NCI-H1694 treated with DMSO at 0.1 percent for 48 hours (cell line): ENCODE data around the gene ZCCHC10.
"Not testable (repeated sequence)": the region's sequence is repeated elsewhere in the genome, so short reads cannot be mapped to it uniquely, and the experiment has no call there.

ENCODE experiments used
- DNase-seq: peaks from one replicate; lab custom pipeline; 2025; lab: John Stamatoyannopoulos, UW

Gene ZCCHC10

GRCh38 chr5:133041910-133042309 is 15.6 kb upstream of the ZCCHC10 start:
- DNase-seq: no peak

DNA sequence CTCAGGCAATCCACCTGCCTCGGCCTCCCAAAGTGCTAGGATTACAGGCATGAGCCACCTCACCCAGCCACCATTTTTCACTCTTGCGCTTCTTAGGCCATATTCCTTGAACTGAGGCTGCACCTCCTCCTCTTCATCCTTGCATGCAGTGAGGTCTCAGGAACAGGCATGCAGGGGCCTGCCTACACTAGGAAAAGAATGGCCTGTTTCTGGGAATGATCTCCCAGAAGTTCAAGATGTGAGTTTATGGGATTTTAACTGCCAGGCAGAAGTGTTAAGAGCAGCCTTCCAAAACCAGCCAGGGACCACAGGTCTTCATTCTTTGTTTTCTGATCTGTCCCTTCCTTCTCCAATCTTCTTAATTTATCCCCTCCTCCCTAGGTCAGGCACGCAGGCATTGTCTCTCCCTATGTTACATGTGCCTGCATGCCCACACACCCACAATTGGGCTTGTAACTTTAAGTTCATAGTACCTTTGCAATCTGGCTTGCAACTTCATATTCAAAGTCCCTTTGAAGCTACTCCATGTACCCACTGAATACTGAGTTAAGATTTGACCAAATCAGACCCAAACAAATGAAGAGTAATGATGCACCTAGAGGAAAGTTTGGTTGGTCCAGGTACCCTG is 14.9 kb upstream of the ZCCHC10 start:
- DNase-seq: no peak

DNA sequence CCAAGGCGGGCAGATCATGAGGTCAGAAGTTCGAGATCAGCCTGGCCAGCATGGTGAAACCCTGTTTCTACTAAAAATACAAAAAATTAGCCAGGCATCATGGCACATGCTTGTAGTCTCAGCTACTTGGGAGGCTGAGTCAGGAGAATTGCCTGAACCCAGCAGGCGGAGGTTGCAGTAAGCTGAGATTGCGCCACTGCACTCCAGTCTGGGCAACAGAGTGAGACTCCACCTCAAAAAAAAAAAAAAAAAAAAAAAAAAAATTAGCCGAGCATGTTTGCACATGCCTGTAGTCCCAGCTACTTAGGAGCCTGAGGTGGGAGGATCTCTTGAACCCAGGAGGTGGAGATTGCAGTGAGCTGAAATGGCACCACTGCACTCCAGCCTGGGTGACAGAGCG is 10.3 kb upstream of the ZCCHC10 start:
- DNase-seq: not testable (repeated sequence)

- no peak for DNase-seq
These were observed 8.9 kb upstream of the ZCCHC10 start for GRCh38 chr5:133035224-133035623.

DNA sequence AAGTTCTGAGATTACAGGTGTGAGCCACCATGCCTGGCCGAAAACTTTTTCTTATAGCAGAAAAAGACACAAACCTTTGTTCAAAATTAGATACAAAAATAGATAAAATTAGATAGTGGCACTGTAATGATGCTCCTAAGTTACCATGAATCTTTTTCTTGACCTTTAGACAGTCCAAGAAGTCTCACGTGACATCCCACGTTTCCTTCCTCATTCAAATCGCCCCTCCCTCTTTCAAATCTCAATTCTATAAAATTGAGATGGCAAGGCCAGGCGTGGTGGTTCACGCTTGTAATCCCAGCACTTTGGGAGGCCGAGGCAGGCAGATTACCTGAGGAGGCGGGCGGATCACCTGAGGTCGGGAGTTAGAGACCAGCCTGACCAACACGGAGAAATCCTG is 7.7 kb upstream of the ZCCHC10 start:
- no peak for DNase-seq

DNA sequence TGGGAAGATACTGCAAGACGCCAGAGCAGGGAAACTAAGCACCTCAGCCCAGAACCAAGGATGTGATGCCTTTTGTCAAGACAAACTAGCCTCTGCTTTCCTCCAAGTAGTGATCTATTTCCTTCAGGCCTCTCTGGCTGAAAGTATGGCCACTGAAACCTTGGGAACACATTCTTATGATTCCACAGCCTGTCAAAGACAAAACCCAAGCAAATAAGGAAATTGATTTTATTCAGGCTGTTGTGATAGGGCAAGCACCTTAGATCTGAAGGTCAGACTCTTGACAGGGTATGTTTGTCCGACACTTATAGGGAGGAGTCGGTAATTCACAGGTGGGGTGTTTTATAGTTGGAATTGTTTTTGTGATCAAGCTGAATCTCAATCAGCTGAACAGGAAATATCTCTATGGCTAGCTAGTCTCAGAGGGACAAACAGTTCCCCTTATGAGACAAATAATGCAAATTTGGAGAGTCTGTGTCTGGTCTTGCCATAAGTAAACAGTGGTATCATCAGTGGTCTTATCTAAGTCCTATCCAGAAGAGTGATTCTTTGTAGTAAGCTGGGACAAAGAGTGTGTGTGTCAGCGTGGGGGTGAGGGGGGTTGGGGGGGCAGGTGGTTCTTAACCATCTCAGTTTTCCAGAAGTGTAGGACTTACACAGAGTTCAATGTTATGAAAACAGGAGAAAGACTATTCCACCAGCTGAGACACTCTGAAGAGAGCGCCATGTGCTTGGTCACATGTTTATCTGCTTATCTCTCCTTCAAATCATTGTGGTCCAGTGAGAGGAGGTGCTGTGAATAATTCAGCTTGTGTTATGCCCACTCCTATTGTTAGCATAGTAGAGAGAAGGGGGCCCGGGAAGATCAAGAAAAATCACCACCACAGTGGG is 6.7 kb upstream of the ZCCHC10 start:
- no peak for DNase-seq

GRCh38 chr5:133030343-133031005 is 4.1 kb upstream of the ZCCHC10 start:
- DNase-seq: no peak

GRCh38 chr5:133029416-133029815 is 3.1 kb upstream of the ZCCHC10 start:
- DNase-seq: no peak

DNA sequence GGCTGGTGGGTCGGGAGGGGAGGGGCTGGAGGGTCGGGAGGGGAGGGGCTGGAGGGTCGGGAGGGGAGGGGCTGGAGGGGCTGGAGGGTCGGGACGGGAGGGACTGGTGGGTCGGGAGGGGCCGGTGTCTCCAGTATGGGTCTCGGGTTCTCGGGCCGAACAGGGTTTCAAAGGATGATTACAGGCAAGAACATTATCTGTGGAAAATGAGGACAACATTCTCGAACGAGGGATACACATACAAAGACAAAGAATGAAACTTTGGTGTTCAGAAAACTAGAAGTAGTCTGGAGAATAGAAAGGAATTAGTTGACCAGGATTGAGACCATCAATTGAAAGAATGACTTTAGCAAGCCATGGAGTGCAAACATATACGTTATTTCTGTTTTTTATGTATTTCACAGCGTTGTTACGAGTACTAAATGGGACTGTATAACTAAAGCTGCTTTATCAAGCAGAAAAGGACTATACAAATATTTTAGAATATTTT is 360 bp upstream of the ZCCHC10 start:
- DNase-seq: no peak

GRCh38 chr5:133019471-133019870 is 6.9 kb downstream of the ZCCHC10 start:
- not testable (repeated sequence) for DNase-seq

GRCh38 chr5:133017964-133018363 is 8.4 kb downstream of the ZCCHC10 start:
- no peak for DNase-seq

DNA sequence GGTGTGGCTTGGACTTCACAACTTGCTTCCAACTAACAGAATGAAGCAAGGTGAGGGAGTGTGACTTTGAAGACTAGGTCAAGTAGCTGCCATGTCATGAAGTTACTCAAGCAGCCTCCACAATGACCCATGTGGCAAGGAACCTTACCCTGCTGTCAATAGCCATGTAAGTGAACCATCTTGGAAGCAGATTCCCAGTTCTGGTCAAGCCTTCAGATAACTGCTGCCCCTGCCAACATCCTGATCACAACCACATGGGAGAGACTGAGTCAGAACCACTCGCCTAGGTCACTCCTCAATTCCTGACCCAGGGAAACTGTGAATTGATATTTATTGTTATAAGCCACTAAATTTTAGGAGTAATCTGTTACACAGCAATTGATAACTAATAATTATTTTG is 10.9 kb downstream of the ZCCHC10 start:
- no peak for DNase-seq

DNA sequence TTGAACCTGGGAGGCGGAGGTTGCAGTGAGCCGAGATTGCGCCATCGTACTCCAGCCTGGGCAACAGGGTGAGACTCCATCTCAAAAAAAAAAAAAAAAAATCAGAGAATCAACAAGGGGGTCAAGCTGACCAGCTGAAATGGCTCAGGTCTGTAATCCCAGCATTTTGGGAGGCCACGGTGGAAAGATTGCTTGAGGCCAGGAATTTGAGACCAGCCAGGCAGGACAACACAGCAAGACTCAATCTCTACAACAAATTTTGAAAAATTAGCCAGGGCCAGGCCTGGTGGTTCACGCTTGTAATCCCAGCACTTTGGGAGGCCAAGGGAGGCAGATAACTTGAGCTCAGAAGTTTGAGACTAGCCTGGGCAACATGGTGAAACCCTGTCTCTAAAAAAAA is 17.9 kb downstream of the ZCCHC10 start:
- not testable (repeated sequence) for DNase-seq

GRCh38 chr5:133006653-133007052 is 19.7 kb downstream of the ZCCHC10 start:
- DNase-seq: no peak

GRCh38 chr5:132999246-132999645 is 27.1 kb downstream of the ZCCHC10 start:
- DNase-seq: no peak

- no peak for DNase-seq
These were observed 27.8 kb downstream of the ZCCHC10 start for GRCh38 chr5:132998556-132998955.

GRCh38 chr5:132996307-132996706 is 30.0 kb downstream of the ZCCHC10 start:
- no peak for DNase-seq

- DNase-seq: no peak
These were observed 38.6 kb downstream of the ZCCHC10 start for GRCh38 chr5:132987531-132988408.

DNA sequence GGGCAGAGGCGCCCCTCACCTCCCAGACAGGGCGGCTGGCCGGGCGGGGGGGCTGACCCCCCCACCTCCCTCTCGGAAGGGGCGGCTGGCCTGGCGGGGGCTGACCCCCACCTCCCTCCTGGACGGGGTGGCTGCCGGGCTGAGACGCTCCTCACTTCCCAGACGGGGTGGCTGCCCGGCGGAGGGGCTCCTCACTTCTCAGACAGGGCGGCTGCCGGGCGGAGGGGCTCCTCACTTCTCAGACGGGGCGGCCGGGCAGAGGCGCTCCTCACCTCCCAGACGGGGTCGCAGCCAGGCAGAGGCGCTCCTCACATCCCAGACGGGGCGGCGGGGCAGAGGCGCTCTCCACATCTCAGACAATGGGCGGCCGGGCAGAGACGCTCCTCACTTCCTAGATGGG is 43.4 kb downstream of the ZCCHC10 start:
- DNase-seq: not testable (repeated sequence)

DNA sequence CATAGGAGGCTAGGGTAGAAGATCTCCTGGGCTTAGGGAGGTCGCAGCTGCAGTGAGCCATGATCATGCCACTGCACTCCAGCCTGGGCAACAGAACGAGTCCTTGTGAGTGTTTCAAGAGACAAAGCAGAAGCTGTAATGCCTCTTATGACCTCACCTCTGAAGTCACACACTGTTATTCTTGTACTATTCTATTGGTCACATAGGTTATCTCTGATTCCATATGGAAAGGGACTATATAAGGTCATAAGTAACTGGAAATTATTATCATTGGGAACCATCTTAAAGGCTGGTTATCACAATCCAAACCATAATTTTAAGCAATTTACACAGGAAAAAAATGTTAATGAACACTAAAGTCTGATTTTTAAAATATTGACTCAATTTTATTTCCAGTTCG is 45.1 kb downstream of the ZCCHC10 start:
- no peak for DNase-seq

DNA sequence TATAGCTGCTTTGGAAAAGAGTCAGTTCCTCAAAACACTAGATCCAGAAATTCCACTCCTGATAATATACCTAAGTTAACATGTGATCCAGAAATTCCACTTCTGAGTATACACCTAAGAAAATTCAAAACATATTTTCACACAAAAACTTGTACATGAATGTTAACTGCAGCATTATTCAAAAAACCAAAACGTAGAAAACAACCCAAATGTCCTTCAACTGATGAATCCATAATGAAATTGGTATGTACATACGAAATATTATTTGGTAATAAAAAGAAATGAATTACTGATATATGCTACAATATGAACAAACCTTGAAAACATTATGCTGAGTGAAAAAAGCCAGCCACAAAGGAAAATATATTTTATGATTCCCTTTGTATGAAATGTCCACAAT is 46.4 kb downstream of the ZCCHC10 start:
- no peak for DNase-seq
